Neural progenitor cell (in vitro differentiated cells): Measurements from ENCODE around the gene ARHGAP30. TPM values are rescaled to one million over a fixed set of nuclear protein-coding genes. Genes with fewer than 3 reads are reported as not detected.

Experiments
- DNase-seq: peaks from one replicate; pipeline ENCODE4 v3.0.0-alpha.2; 2016; ENCODE audit warnings: low spot score
- H2AFZ ChIP-seq: fragments of 200-600 bp; sonication (generic); replicated peaks from 2 replicates; pipeline ENCODE4 v1.6.1; 2016; ENCODE audit warnings: antibody characterized with exemption
- H3F3A ChIP-seq: fragments of 200-600 bp; sonication (generic); 2 replicates; pipeline ENCODE4 v1.6.1; 2016; ENCODE audit warnings: antibody characterized with exemption, low read depth
- H3K27ac ChIP-seq: fragments of 200-600 bp; sonication (generic); 2 replicates; pipeline ENCODE4 v1.5.1; 2016; ENCODE audit warnings: mild to moderate bottlenecking
- H3K27me3 ChIP-seq: fragments of 200-600 bp; sonication (generic); 2 replicates; pipeline ENCODE4 v1.6.1; 2016; ENCODE audit warnings: mild to moderate bottlenecking, moderate library complexity
- H3K36me3 ChIP-seq: fragments of 200-600 bp; sonication (generic); 2 replicates; pipeline ENCODE4 v1.5.1; 2016
- H3K4me1 ChIP-seq: fragments of 200-600 bp; sonication (generic); 2 replicates; pipeline ENCODE4 v1.6.1; 2016; ENCODE audit warnings: mixed run types
- H3K4me2 ChIP-seq: fragments of 200-600 bp; sonication (generic); 2 replicates; pipeline ENCODE4 v1.6.1; 2016
- H3K4me3 ChIP-seq: fragments of 200-600 bp; sonication (generic); 2 replicates; pipeline ENCODE4 v1.5.1; 2016
- H3K79me2 ChIP-seq: fragments of 200-600 bp; sonication (generic); 2 replicates; pipeline ENCODE4 v1.6.1; 2016; ENCODE audit warnings: low read depth
- H3K9ac ChIP-seq: fragments of 200-600 bp; sonication (generic); 2 replicates; pipeline ENCODE4 v1.6.1; 2016
- H3K9me3 ChIP-seq: fragments of 200-600 bp; sonication (generic); 2 replicates; pipeline ENCODE4 v1.5.1; 2016; ENCODE audit warnings: low read depth
- H4K20me1 ChIP-seq: fragments of 200-600 bp; sonication (generic); 2 replicates; pipeline ENCODE4 v1.6.1; 2016; ENCODE audit warnings: low read depth
- H3K27ac Mint-ChIP-seq: 3 replicates; pipeline ENCODE4 v1.8.0; 2021; ENCODE audit warnings: mixed read lengths
- H3K27me3 Mint-ChIP-seq: 2 replicates; pipeline ENCODE4 v1.8.0; 2022; ENCODE audit warnings: low read depth, mild to moderate bottlenecking, inconsistent platforms, moderate library complexity, mixed read lengths; ENCODE audit not compliant: insufficient read depth
- H3K36me3 Mint-ChIP-seq: 3 replicates; pipeline ENCODE4 v1.8.0; 2021; ENCODE audit warnings: mixed read lengths
- H3K4me1 Mint-ChIP-seq: 3 replicates; pipeline ENCODE4 v1.8.0; 2021; ENCODE audit warnings: mixed read lengths
- H3K4me3 Mint-ChIP-seq: 3 replicates; pipeline ENCODE4 v1.8.0; 2021; ENCODE audit warnings: mild to moderate bottlenecking, moderate library complexity, mixed read lengths
- H3K9me3 Mint-ChIP-seq: 3 replicates; pipeline ENCODE4 v1.8.0; 2020; ENCODE audit warnings: mixed read lengths
- EZH2 ChIP-seq: fragments of 200-600 bp; sonication (generic); IDR thresholded peaks from 2 replicates; pipeline ENCODE4 v1.6.1; 2017; ENCODE audit warnings: antibody characterized with exemption, mild to moderate bottlenecking, moderate library complexity
- EZH2phosphoT487 ChIP-seq: fragments of 200-600 bp; sonication (generic); IDR thresholded peaks from 2 replicates; pipeline ENCODE4 v1.6.1; 2017; ENCODE audit warnings: antibody characterized with exemption
- total RNA-seq: library from RNA; depleted of rRNA; stranded (reverse); fragments of >200 nt; gene quantifications from 2 replicates; pipeline ENCODE4 v1.2.3, GENCODE V29; 2015; ENCODE audit warnings: low replicate concordance
- TF ChIP-seq, protein P1 (sequence below): fragments of 200-600 bp; sonication (generic); IDR thresholded peaks from 2 replicates; pipeline ENCODE4 v1.5.1; 2017; ENCODE audit warnings: antibody characterized with exemption, mild to moderate bottlenecking

ARHGAP30 gene
- total RNA-seq, 1 donor from 2014 or later: not detected

GRCh38 chr1:161088587-161089110 lies 19.0 kb upstream of the ARHGAP30 start:
- H3K4me3 Mint-ChIP-seq: no peak overlapping the region
- no peaks in the 10 kb centered on the region for H3K36me3 Mint-ChIP-seq
- no peak overlapping the region for H3K9ac ChIP-seq
- no peaks in the 10 kb centered on the region for H3K9me3 ChIP-seq
- H3K79me2 ChIP-seq: no peaks in the 10 kb centered on the region
- no peak overlapping the region for H3K4me2 ChIP-seq
- no peaks in the 10 kb centered on the region for H3K9me3 Mint-ChIP-seq
- H3K27me3 Mint-ChIP-seq: peaks cover 6% of the 10 kb centered on the region
- no peak for DNase-seq
- H3K4me3 ChIP-seq: no peak overlapping the region
- H3K27ac Mint-ChIP-seq: peak overlapping the region; percentile 3
- peaks cover 19% of the 10 kb centered on the region for H3K4me1 Mint-ChIP-seq
- H2AFZ ChIP-seq: no peak overlapping the region
- H4K20me1 ChIP-seq: no peaks in the 10 kb centered on the region
- peaks cover 11% of the 10 kb centered on the region for H3K4me1 ChIP-seq
- H3F3A ChIP-seq: no peaks in the 10 kb centered on the region
- TF ChIP-seq, protein P1, sequence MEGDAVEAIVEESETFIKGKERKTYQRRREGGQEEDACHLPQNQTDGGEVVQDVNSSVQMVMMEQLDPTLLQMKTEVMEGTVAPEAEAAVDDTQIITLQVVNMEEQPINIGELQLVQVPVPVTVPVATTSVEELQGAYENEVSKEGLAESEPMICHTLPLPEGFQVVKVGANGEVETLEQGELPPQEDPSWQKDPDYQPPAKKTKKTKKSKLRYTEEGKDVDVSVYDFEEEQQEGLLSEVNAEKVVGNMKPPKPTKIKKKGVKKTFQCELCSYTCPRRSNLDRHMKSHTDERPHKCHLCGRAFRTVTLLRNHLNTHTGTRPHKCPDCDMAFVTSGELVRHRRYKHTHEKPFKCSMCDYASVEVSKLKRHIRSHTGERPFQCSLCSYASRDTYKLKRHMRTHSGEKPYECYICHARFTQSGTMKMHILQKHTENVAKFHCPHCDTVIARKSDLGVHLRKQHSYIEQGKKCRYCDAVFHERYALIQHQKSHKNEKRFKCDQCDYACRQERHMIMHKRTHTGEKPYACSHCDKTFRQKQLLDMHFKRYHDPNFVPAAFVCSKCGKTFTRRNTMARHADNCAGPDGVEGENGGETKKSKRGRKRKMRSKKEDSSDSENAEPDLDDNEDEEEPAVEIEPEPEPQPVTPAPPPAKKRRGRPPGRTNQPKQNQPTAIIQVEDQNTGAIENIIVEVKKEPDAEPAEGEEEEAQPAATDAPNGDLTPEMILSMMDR: no peak
- no peak overlapping the region for H3K27ac ChIP-seq
- H3K36me3 ChIP-seq: no peaks in the 10 kb centered on the region
- H3K27me3 ChIP-seq: no peaks in the 10 kb centered on the region

- Histone ChIP-seq H3K79me2 (no peaks in the 10 kb centered on the region), H3K4me1 (peaks cover 11% of the 10 kb centered on the region), H4K20me1 (no peaks in the 10 kb centered on the region), H3K27ac (no peak overlapping the region), H3F3A (no peaks in the 10 kb centered on the region), H3K4me2 (no peak overlapping the region), H3K9me3 (no peaks in the 10 kb centered on the region), H3K27me3 (no peaks in the 10 kb centered on the region), H2AFZ (no peak overlapping the region), H3K9ac (no peak overlapping the region), H3K36me3 (no peaks in the 10 kb centered on the region), H3K4me3 (no peak overlapping the region)
- Mint-ChIP-seq H3K27ac (peak overlapping the region; percentile 19), H3K36me3 (no peaks in the 10 kb centered on the region), H3K4me1 (peaks cover 19% of the 10 kb centered on the region), H3K27me3 (peaks cover 6% of the 10 kb centered on the region), H3K4me3 (no peak overlapping the region), H3K9me3 (no peaks in the 10 kb centered on the region)
- DNase-seq: no peak
- TF ChIP-seq EZH2 (no peak), EZH2phosphoT487 (no peak)
- TF ChIP-seq, protein P1: no peak
Observed at GRCh38 chr1:161086457-161086856, 16.8 kb upstream of the ARHGAP30 start.

DNA sequence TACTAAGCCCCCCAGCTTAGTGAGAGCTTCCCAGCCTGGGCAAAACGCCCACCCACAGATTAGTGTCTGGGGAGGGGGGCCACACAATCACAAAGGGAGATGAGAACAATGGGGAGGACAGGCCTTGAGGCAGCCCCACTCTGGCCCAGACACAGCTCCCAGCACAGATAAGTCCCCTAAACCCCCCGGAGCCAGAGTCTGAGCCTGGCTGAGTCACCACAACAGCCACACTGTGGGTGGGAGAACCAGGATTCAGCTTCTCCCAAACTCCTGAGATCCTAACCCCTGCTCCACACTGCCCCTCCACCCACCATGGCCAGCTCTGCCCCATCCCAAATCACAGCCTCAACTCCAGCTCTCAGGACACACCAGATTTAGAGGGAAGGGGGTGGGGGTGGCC lies 15.5 kb upstream of the ARHGAP30 start:
- no peaks in the 10 kb centered on the region for H3K36me3 Mint-ChIP-seq
- Histone ChIP-seq H3K9ac (no peak overlapping the region), H3F3A (no peaks in the 10 kb centered on the region), H3K36me3 (no peaks in the 10 kb centered on the region), H3K4me3 (no peak overlapping the region), H3K9me3 (no peaks in the 10 kb centered on the region), H2AFZ (no peak overlapping the region), H3K4me2 (no peak overlapping the region), H3K4me1 (peaks cover 11% of the 10 kb centered on the region), H3K79me2 (no peaks in the 10 kb centered on the region), H3K27ac (no peak overlapping the region), H3K27me3 (no peaks in the 10 kb centered on the region), H4K20me1 (no peaks in the 10 kb centered on the region)
- H3K4me3 Mint-ChIP-seq: no peak overlapping the region
- TF ChIP-seq EZH2phosphoT487 (no peak), EZH2 (no peak)
- TF ChIP-seq, protein P1: no peak
- peak; percentile 25 for DNase-seq
- no peak overlapping the region for H3K27ac Mint-ChIP-seq
- H3K9me3 Mint-ChIP-seq: no peaks in the 10 kb centered on the region
- peaks cover 8% of the 10 kb centered on the region for H3K27me3 Mint-ChIP-seq
- peaks cover 21% of the 10 kb centered on the region for H3K4me1 Mint-ChIP-seq
